Brain microvascular endothelial cell (primary cell): ENCODE results near the gene UBE2J2.

Experiments used
- DNase-seq: peaks from one replicate; pipeline ENCODE4 v3.0.0-alpha.2; 2020
- H3K27ac ChIP-seq: fragments of 250-450 bp; sonication (Bioruptor Pico); 2 replicates; pipeline ENCODE4 v1.5.1; 2020; ENCODE audit warnings: mild to moderate bottlenecking, moderate library complexity
- H3K27me3 ChIP-seq: fragments of 250-450 bp; sonication (Bioruptor Pico); replicated peaks from 2 replicates; pipeline ENCODE4 v1.5.1; 2020; ENCODE audit warnings: mild to moderate bottlenecking
- H3K36me3 ChIP-seq: fragments of 250-450 bp; sonication (Bioruptor Pico); replicated peaks from 2 replicates; pipeline ENCODE4 v1.5.1; 2020; ENCODE audit warnings: mild to moderate bottlenecking
- H3K4me3 ChIP-seq: 2 replicates; pipeline ENCODE4 v1.5.1; 2011; ENCODE audit warnings: low read depth, mild to moderate bottlenecking, control low read depth, low read length, moderate library complexity
- in situ Hi-C: cut with HindIII; loops from 2 replicates; pipeline ENCODE4 v1.10.0; 2017; ENCODE audit warnings: low sequenced_read_pairs, low pct_ligation_motif_present
- TF ChIP-seq, protein P1 (sequence below): IDR thresholded peaks from 2 replicates; pipeline ENCODE4 v1.5.1; 2011; ENCODE audit warnings: low read depth, mild to moderate bottlenecking, moderate library complexity, low read length, control low read depth, inconsistent platforms; ENCODE audit errors: missing control alignments

Gene UBE2J2

DNA sequence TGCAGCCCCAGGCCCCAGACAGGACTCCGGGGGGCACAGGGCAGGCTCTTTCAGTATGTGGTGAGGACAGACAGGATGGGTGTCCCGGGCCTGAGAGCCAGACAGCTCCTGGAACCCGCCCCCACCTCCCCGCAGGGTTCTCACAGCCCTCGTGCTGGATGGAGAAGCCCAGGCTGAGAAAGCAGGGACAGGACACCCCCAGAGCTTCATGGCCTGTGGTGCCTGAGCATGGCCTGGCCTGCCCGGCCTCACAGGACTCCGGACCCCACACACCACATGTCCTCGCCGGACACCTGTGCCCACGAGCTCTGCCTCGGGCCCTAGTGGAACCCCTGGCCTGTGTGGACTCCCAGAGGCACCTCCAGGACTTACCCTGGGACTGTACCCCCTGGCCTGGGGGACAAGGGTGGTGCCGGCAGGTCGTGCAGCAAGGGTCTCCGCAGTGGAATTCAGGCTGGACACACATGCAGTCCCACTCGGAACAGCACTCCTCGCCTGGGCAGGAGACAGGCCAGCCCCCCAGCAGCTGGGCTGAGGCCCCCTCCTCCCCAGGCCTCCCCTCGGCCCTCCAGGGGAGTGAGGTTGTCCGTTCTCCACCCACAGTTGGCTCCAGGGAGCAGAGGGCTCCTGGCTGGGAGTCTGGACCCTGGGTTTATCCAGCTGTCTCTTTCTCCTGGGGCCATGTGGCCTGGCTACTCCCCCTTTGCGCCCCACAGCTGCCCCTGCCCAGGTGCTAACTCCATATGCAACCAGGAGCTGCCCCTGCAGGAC is 68.5 kb downstream of the UBE2J2 start:
- no peak overlapping the region for H3K27ac ChIP-seq
- in situ Hi-C loops = no loop called here
- no peak overlapping the region for H3K4me3 ChIP-seq
- no peak for DNase-seq
- TF ChIP-seq, protein P1, sequence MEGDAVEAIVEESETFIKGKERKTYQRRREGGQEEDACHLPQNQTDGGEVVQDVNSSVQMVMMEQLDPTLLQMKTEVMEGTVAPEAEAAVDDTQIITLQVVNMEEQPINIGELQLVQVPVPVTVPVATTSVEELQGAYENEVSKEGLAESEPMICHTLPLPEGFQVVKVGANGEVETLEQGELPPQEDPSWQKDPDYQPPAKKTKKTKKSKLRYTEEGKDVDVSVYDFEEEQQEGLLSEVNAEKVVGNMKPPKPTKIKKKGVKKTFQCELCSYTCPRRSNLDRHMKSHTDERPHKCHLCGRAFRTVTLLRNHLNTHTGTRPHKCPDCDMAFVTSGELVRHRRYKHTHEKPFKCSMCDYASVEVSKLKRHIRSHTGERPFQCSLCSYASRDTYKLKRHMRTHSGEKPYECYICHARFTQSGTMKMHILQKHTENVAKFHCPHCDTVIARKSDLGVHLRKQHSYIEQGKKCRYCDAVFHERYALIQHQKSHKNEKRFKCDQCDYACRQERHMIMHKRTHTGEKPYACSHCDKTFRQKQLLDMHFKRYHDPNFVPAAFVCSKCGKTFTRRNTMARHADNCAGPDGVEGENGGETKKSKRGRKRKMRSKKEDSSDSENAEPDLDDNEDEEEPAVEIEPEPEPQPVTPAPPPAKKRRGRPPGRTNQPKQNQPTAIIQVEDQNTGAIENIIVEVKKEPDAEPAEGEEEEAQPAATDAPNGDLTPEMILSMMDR = no peak
- no peaks in the 10 kb centered on the region for H3K36me3 ChIP-seq
- peaks cover 20% of the 10 kb centered on the region for H3K27me3 ChIP-seq

DNA sequence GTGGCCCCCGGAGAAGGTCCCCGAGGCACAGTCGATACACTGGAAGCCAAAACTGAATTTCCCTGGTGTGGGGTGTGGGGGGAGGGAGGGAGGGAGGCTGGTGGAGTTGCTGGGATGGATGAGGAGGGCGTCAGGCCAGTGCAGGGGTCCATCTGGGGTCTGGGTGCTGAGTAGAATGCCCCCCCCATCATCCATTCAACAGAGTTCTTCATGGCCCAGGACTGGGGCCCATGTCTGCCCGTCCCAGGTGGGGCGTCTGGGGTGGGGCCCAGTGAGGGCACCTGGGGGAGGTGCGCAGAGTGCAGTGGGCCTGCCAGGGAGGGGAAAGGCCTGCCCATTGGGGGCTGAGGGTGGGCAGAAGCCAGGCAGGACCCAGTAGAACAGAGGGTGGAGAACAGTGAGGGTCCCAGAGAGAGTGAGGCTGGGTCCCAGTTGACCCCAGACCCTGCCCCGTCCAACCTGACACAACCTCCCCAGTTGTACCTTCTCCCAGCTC is 69.2 kb downstream of the UBE2J2 start:
- in situ Hi-C loops = no loop called here

More for the DNA sequence above, 69.2 kb downstream of the UBE2J2 start:
- TF ChIP-seq, protein P1 = no peak
- H3K4me3 ChIP-seq = no peak overlapping the region
- no peak overlapping the region for H3K27ac ChIP-seq
- no peaks in the 10 kb centered on the region for H3K36me3 ChIP-seq
- DNase-seq = no peak
- peaks cover 20% of the 10 kb centered on the region for H3K27me3 ChIP-seq
